Spleen (tissue), 7 donors: ENCODE measurements around the gene ANO1.

Experiments
- POLR2A ChIP-seq, 3 donors: fragments of 450-650 bp; IDR thresholded peaks; one replicate each; pipeline ENCODE4 v1.5.1; 2017; ENCODE audit warnings: antibody characterized with exemption in 3 of 3, mild to moderate bottlenecking in 1 of 3
- TF ChIP-seq, protein P1 (sequence below), 11 experiments: fragments of 200-600 bp in 7 of 11; fragments of 450-650 bp in 4 of 11; sonication (generic) in 4 of 11; IDR thresholded peaks in 8 of 11; conservative IDR thresholded peaks in 3 of 11; 1 replicate in 7 of 11; 2 replicates in 4 of 11; pipeline versions ENCODE4 v1.4.0 to v1.8.0; 2016 to 2021; ENCODE audit warnings: antibody characterized with exemption in 11 of 11, inconsistent platforms in 4 of 11, mild to moderate bottlenecking in 1 of 11
- donor health status: DM: no; HTN: no; CAD: no; lungs with moderate emphysema.
- donor health status: DM: no; HTN: no; CAD: no.
- donor health status: DM: no; HTN: no; CAD: no.

DNA sequence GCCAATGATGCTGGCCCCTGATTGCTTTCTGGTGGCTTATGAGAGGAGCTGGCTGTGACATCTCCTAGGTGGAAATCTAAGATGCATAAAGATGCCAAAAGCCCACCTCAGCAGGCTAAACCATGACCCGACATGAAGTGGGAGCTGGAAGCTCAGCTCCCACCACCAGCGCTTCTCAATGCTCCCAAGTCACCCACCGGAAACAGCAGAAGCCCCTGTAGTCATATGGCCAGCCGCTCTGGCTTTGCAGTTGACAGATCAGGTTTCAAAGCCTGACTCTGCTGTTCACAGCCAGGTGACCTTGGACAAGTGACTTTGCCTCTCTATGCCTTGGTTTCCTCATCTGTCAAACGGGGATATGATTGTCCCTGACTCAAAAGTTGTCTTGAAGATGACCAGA is 29.1 kb upstream of the ANO1 start:
- TF ChIP-seq, protein P1, sequence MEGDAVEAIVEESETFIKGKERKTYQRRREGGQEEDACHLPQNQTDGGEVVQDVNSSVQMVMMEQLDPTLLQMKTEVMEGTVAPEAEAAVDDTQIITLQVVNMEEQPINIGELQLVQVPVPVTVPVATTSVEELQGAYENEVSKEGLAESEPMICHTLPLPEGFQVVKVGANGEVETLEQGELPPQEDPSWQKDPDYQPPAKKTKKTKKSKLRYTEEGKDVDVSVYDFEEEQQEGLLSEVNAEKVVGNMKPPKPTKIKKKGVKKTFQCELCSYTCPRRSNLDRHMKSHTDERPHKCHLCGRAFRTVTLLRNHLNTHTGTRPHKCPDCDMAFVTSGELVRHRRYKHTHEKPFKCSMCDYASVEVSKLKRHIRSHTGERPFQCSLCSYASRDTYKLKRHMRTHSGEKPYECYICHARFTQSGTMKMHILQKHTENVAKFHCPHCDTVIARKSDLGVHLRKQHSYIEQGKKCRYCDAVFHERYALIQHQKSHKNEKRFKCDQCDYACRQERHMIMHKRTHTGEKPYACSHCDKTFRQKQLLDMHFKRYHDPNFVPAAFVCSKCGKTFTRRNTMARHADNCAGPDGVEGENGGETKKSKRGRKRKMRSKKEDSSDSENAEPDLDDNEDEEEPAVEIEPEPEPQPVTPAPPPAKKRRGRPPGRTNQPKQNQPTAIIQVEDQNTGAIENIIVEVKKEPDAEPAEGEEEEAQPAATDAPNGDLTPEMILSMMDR (IDR thresholded peaks at IDR 0.05 in 8 of 11, conservative IDR thresholded peaks at IDR 0.05 in 3 of 11), result no peak
- no peak for TF ChIP-seq POLR2A (IDR thresholded peaks at IDR 0.05)
